ENCODE data around the gene SMC3.
"Not testable (repeated sequence)": the region's sequence is repeated elsewhere in the genome, so short reads cannot be mapped to it uniquely, and the experiment has no call there.

Gene SMC3

GRCh38 chr10:110625951-110626855, 58.7 kb downstream of the SMC3 start:
- no peak for DNase-seq (ENCODE audit: low spot score)

- DNase-seq (ENCODE audit: low spot score), result no peak
These were observed 60.7 kb downstream of the SMC3 start for GRCh38 chr10:110628161-110628560.

DNA sequence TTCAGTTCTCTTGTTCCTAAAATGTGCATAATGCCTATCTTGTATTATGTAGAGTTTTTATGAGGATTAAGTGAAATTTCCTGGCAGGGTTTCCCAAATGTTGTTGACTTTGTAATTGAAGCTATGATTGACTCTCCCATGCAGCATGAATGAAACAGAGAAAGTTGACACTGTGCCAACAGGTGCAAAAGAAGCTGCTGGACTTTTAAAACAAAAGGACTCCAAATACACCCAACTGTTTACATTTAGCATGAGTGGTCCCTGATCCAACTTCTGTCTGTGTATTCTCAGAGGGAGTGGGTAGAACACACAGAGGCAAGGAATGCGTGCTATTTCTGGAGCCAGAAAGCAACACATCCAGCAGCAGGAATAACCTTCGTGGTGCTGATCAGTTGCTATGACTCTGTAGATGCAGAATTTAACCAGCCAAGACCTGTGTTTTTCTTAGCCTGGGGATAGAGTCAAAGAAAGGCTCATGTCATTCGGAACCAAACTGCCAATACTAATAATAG, 62.2 kb downstream of the SMC3 start:
- no peak for DNase-seq (ENCODE audit: low spot score)

- DNase-seq (ENCODE audit: low spot score), result no peak
These were observed 64.4 kb downstream of the SMC3 start for GRCh38 chr10:110631934-110632333.

DNA sequence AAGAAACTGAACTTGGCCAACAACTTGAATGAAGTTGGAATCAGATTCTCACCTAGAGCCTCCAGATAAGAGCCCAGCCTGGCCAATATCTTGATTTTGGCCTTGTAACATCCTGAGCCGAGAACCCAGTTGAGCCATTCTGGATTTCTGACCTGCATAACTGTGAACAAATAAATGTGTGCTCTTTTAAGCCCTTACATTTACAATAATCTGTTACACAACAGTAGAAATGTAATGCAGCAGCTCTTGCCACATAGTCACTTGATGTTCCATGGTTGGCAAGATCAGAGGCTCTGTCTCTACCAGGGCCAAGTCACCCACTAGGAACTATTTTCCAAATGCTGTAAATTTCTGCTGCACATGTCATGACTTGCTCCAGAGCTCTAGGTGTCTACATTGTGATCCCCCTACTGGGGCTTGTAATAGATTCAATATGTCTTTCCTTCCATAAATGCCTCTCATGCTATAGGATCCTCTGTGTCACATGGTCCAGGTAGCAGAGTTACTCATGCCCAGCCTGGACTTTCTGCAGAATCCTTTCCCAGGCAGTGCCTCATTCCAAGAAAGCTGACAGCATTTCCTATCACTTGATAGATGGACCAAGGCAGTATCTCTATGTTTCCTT, 65.2 kb downstream of the SMC3 start:
- DNase-seq (ENCODE audit: low spot score), result no peak

DNA sequence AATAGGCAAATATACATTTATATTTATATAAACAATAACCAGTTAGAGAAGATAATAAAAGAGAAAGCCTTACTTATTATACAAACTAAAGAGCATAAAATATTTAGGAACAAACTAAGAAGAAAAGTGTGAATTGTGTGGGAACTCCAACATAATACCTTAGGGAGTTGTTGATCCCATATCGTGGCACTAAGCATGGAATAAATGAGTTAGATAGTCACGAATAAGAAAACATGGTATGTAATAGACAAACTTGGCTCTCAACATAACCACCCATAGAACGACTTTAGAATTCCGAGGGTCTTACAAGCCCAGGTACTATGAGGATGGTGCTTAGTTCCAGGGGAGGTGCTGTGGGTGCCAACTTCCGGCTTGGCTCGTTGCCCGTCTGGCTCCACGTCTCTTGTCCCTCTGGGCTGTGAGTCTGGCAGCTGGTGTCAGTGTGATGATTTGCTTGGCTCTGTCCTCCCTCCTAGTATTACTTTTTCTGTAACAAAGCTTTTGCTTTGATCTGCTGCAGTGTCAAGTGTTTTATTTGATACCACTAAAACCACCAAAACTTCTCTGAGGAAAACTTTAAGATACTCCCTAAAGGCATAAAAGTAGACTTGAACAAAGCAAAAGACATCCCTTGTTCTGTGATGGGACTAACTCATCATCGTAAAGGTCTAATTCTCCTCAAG, 67.2 kb downstream of the SMC3 start:
- DNase-seq (ENCODE audit: low spot score), result no peak

- DNase-seq (ENCODE audit: low spot score), result no peak
These were observed 69.1 kb downstream of the SMC3 start for GRCh38 chr10:110636572-110636931.

DNA sequence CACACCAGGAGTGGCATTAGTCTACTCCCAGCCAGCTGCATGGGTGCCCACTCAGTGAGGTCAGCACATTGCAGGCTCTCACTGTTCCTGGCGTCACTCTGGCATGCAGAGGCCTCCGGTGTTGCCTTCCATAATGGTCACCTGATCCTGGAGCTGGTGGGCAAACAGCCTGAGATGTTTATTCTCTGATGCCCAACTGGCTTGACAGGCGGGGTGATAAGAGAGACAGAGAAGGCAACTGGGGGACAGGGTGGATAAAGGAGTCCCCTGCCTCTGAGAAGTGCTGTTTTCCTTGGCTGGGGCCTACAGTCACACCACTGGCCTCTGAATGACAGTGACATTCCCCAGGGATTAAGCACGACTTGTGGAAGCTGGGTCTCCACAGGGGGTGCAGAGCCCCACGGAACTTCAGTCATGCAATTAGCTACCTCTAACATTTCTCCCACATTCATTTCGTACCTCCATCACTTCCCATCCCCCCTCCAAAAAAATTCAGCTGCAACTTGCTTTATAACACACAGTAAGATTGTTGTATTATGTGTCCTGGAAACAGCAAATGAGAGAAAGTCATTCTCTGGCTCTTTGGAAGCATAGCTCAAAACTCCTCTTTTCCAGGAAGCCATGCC, 69.5 kb downstream of the SMC3 start:
- no peak for DNase-seq (ENCODE audit: low spot score)

GRCh38 chr10:110637558-110638053, 70.1 kb downstream of the SMC3 start:
- no peak for DNase-seq (ENCODE audit: low spot score)

- no peak for DNase-seq (ENCODE audit: low spot score)
These were observed 70.8 kb downstream of the SMC3 start for GRCh38 chr10:110638319-110638718.

DNA sequence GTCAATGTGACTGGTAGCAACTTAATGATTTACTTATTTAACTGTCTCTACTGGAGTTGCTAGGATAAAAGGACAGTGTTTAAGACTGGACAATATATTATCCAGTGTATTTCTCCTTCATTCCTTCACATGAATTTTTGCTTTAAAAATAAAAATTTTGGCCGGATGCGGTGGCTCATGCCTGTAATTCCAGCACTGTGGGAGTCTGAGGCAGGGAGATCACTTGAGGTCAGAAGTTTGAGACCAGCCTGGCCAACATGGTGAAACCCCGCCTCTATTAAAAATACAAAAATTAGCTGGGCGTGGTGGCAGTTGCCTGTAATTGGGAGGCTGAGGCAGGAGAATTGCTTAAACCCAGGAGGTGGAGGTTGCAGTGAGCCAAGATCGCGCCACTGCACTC, 71.6 kb downstream of the SMC3 start:
- not testable (repeated sequence) for DNase-seq (ENCODE audit: low spot score)

DNA sequence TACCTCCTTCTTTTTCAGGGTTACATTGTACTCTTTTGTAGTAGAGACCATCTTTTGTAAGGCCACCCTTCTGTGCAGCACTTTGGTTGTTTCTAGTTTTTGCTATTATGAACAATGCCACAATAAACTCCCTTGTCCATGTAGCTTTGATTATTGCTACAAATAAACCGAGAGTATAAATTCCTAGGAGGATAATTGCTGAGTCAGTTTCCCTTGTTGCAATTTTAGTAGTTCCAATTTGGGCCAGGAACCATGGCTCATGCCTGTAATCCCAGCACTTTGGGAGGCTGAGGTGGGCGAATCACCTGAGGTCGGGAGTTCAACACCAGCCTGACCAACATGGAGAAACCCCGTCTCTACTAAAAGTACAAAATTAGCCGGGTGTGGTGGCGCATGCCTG, 72.4 kb downstream of the SMC3 start:
- not testable (repeated sequence) for DNase-seq (ENCODE audit: low spot score)

DNA sequence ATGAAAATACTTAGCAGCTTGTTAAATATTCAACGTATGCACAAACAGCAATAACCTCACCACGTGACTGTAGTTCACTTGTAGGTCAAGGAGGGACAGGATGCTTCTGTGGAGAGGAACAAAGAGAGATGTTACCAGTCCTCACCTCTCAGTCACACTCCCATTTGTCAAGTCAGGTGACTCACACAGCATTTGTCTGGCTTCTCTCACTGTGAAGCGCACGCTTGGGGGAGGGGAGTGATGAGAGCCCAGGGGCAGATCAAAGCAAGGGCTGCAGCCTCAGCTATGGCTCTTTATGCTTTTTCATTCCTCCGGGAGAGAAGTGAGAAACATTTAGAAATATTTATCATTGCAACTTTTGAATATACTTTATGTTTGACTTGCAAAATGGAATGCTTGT, 73.8 kb downstream of the SMC3 start:
- no peak for DNase-seq (ENCODE audit: low spot score)

GRCh38 chr10:110642204-110643034, 74.9 kb downstream of the SMC3 start:
- DNase-seq (ENCODE audit: low spot score), result no peak

- DNase-seq (ENCODE audit: low spot score), result no peak
These were observed 75.6 kb downstream of the SMC3 start for GRCh38 chr10:110643035-110643652.

DNA sequence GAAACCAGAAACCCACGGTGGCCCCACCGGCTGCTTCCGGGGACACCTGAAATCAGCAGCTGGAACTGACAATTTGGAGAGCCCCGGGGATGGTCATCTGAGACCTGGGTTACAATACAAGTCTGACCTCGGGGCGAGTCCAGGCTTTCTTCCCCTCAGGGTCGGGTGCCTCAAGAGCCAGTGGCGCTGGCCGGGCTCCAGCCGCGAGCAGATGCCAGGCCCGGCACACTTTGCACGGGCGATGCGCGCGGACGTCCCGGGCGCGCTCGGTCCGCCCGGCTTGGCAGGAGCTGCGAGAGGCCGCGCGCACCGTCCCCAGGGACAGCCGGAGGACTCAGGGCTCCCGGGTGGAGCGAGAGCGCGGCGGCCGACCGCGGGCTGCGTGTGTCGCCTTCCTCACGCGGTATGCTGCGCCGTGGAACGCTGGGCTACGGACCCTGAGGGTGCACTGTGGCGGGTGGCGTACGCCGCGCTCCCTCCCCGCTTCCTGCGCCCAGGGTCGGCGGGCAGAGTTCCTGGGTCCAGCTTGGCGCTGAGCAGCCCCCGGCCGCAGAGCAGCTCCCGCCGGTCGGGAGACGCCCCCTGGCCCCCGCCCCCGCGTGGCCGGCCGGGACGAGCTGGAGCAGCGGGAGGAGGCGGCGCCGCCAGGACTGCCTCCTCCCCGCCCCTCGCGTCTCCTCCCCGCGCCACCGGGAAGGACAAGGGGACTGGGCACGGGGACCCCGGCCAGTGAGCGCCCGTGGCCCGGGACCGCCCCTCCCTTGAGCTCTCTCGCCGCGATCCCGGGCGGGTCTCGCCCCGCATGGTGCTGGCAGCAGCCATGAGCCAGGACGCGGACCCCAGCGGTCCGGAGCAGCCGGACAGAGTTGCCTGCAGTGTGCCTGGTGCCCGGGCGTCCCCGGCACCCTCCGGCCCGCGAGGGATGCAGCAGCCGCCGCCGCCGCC, 76.4 kb downstream of the SMC3 start, which contains the start of gene RBM20:
Gene RBM20, plus strand, starts transcription at position 684 of the 945 bp plus-strand sequence. Its CDS starts 119 bp downstream, at position 803.
- no peak for DNase-seq (ENCODE audit: low spot score)

DNA sequence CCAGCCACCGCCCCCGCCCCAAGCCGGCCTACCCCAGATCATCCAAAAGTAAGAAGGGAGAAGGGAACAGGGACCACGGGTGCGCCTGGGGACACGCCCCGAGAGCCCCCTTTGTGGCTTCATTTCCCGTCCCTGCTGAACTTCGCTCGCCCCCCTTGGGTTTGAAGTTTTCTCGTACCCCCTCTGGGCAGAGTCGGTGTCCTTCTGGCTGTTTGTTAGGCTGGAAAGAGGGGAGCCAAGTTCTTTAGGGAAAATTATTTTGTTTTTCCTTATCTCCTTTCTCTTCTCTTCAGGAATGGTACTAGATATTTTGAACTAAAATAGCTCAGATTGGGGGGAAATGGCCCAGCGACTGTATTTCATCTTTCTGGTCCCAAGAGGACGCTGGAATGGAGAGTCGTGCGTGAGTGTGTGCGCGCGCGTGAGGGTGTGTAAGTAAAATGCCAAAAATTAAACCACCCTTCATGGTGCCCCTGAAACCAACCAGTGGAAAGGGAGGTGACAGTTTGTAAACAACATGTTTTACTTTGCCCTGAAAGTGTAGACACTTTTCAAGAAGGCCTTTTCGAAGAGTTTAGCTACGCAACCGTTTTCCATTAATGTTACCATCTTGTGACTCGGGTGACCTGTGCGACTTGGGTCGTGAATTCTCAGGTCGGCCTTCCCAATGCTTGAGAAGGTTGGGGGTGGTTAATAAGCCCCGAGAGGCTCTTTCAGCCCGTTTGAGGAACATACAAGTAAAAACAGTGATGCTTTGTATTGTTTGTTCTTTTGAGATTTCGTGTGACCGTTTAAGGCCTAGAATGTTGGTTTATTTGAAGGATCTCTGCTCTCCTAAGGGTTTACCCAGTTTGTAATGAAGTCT, 77.3 kb downstream of the SMC3 start:
- DNase-seq (ENCODE audit: low spot score), result no peak

GRCh38 chr10:110646417-110647135, 79.1 kb downstream of the SMC3 start:
- DNase-seq (ENCODE audit: low spot score), result no peak

Data from Ammon's horn (tissue), 1 donor.